ENCODE measurements around the gene VWCE.

GRCh38 chr11:61295596-61295926 lies 445 bp upstream of the VWCE start:
- TF ChIP-seq CTCF (IDR thresholded peaks at IDR 0.05; ENCODE audit: insufficient read depth, low read length) = no peak
- no peak for TF ChIP-seq REST (IDR thresholded peaks at IDR 0.05; ENCODE audit: insufficient replicate concordance, low read depth)
- no peak for TF ChIP-seq POLR2AphosphoS5 (IDR thresholded peaks at IDR 0.05; ENCODE audit: low read depth)
- no peak for TF ChIP-seq SPI1 (IDR thresholded peaks at IDR 0.05; ENCODE audit: borderline replicate concordance, low read depth)
- TF ChIP-seq GABPA (IDR thresholded peaks at IDR 0.05; ENCODE audit: low read depth) = no peak

Measured in HL-60 (cell line).